Measurements from ENCODE around the gene IMMT. TPM values are rescaled to one million over a fixed set of nuclear protein-coding genes. Genes with fewer than 3 reads are reported as not detected.

The IMMT gene
- total and polyA plus RNA-seq, 8 donors = 66.8 to 94.1 (median 82.6) TPM

GRCh38 chr2:86237172-86237571, 41.9 kb upstream of the IMMT start:
- intact Hi-C loops (cut with DNase I) = no loop called here
- ATAC-seq = no peak

GRCh38 chr2:86235196-86235980, 40.1 kb upstream of the IMMT start:
- no peaks in the 10 kb centered on the region for H3K36me3 ChIP-seq
- intact Hi-C loops (cut with DNase I) = no loop called here
- no peak overlapping the region for H3K27ac ChIP-seq
- DNase-seq (no peak), ATAC-seq (no peak)
- H3K9me3 ChIP-seq = no peaks in the 10 kb centered on the region
- no peaks in the 10 kb centered on the region for H3K4me1 ChIP-seq
- TF ChIP-seq CTCF (IDR thresholded peaks at IDR 0.05) = no peak
- H3K27me3 ChIP-seq = no peaks in the 10 kb centered on the region
- no peak overlapping the region for H3K4me3 ChIP-seq

More at GRCh38 chr2:86237172-86237571, 41.9 kb upstream of the IMMT start:
- Histone ChIP-seq H3K27ac (no peak overlapping the region), H3K4me1 (no peaks in the 10 kb centered on the region), H3K9me3 (no peaks in the 10 kb centered on the region), H3K4me3 (no peak overlapping the region), H3K27me3 (no peaks in the 10 kb centered on the region), H3K36me3 (no peaks in the 10 kb centered on the region)
- DNase-seq = no peak
- no peak for TF ChIP-seq CTCF (IDR thresholded peaks at IDR 0.05)

GRCh38 chr2:86234563-86235131, 39.4 kb upstream of the IMMT start:
- H3K27me3 ChIP-seq = no peaks in the 10 kb centered on the region

GRCh38 chr2:86233436-86233835, 38.2 kb upstream of the IMMT start:
- DNase-seq (no peak), ATAC-seq (no peak)
- TF ChIP-seq CTCF (IDR thresholded peaks at IDR 0.05) = no peak
- H3K27ac ChIP-seq = no peak overlapping the region
- H3K4me1 ChIP-seq = no peaks in the 10 kb centered on the region
- H3K27me3 ChIP-seq = no peaks in the 10 kb centered on the region
- H3K9me3 ChIP-seq = no peaks in the 10 kb centered on the region
- intact Hi-C loops (cut with DNase I) = no loop called here
- no peaks in the 10 kb centered on the region for H3K36me3 ChIP-seq
- H3K4me3 ChIP-seq = no peak overlapping the region

More at GRCh38 chr2:86234563-86235131, 39.4 kb upstream of the IMMT start:
- H3K4me3 ChIP-seq = no peak overlapping the region
- intact Hi-C loops (cut with DNase I) = no loop called here
- H3K4me1 ChIP-seq = no peaks in the 10 kb centered on the region
- H3K36me3 ChIP-seq = no peaks in the 10 kb centered on the region
- ATAC-seq (no peak), DNase-seq (no peak)
- no peaks in the 10 kb centered on the region for H3K9me3 ChIP-seq
- TF ChIP-seq CTCF (IDR thresholded peaks at IDR 0.05) = no peak
- no peak overlapping the region for H3K27ac ChIP-seq

GRCh38 chr2:86232910-86233309, 37.6 kb upstream of the IMMT start:
- H3K4me1 ChIP-seq = no peaks in the 10 kb centered on the region
- TF ChIP-seq CTCF (IDR thresholded peaks at IDR 0.05) = no peak
- intact Hi-C loops (cut with DNase I) = no loop called here
- H3K27ac ChIP-seq = no peak overlapping the region
- H3K9me3 ChIP-seq = no peaks in the 10 kb centered on the region
- no peak for ATAC-seq
- no peak for DNase-seq
- H3K27me3 ChIP-seq = no peaks in the 10 kb centered on the region
- H3K4me3 ChIP-seq = no peak overlapping the region
- H3K36me3 ChIP-seq = no peaks in the 10 kb centered on the region

All from left lung (tissue), 10 donors.